Activated T-helper 17 cell treated with anti-CD3 and anti-CD28 coated beads, Interleukin-2, amount 50 U/mL, for 72 hours (primary cell): ENCODE measurements around the gene NUDT16L1. TPM values are rescaled to one million over a fixed set of nuclear protein-coding genes. Genes with fewer than 3 reads are reported as not detected.

Experiments used
- ATAC-seq: fragments of 150-1000 bp; cut with Tn5 transposase; replicated peaks from 2 replicates; pipeline ENCODE4 v1.10.0; 2021; ENCODE audit warnings: mild to moderate bottlenecking, moderate library complexity
- H3K27ac Mint-ChIP-seq: one replicate; pipeline ENCODE4 v1.8.0; 2022; ENCODE audit warnings: mixed read lengths
- H3K27me3 Mint-ChIP-seq: one replicate; pipeline ENCODE4 v1.8.0; 2022; ENCODE audit warnings: mixed read lengths
- H3K36me3 Mint-ChIP-seq: one replicate; pipeline ENCODE4 v1.8.0; 2022; ENCODE audit warnings: low read depth, mild to moderate bottlenecking, mixed read lengths
- H3K4me1 Mint-ChIP-seq: one replicate; pipeline ENCODE4 v1.8.0; 2022; ENCODE audit warnings: mixed read lengths
- H3K4me3 Mint-ChIP-seq: one replicate; pipeline ENCODE4 v1.8.0; 2022; ENCODE audit warnings: mild to moderate bottlenecking, mixed read lengths
- H3K9me3 Mint-ChIP-seq: one replicate; pipeline ENCODE4 v1.8.0; 2022; ENCODE audit warnings: mixed read lengths
- total RNA-seq, 2 donors: library from RNA; stranded (reverse); gene quantifications; one replicate each; pipeline ENCODE4 v1.2.3, GENCODE V29; 2022

Gene NUDT16L1
- total RNA-seq, 2 donors from 2014 or later: 16.8 to 28.7 TPM

DNA sequence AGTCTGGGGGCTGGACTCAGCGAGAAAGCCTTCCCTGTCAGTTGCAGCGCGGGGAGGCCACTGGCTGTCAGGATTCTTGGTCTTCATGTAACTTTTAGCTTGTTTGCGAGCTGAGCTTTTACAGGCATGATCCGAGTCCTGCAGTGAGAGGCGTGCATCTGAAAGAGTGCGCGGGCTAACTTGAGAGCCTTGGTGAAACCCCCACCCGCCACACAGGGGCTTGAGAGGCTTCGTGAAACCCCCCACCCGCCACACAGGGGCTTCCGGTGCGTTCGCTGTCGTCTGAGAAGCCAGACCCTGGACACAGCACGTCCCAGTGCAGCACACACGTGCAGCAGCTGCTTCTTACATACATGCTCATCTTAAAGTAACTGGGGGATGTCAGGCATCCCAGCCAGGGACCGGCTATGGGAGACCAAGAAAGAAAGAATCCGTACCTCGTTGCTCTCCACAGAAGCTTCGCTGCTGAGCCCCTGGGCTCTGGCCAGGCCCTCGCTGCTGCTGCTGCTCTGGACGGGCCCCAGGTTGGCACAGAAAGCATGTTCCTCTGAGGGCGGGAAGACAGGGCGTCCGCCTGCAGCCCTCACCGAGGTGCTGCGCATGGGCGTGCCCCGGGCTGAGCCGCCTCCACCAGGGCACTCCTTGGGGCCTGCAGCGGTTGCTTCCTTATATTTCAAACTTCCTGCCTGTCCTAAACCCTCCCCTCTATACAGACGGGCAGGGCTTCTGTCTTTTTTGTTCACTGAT, 7.8 kb downstream of the NUDT16L1 start:
- H3K36me3 Mint-ChIP-seq: peaks cover 54% of the 10 kb centered on the region
- no peaks in the 10 kb centered on the region for H3K9me3 Mint-ChIP-seq
- no peak for ATAC-seq
- no peaks in the 10 kb centered on the region for H3K4me1 Mint-ChIP-seq
- H3K27me3 Mint-ChIP-seq: no peaks in the 10 kb centered on the region
- H3K27ac Mint-ChIP-seq: no peak overlapping the region
- H3K4me3 Mint-ChIP-seq: no peak overlapping the region

DNA sequence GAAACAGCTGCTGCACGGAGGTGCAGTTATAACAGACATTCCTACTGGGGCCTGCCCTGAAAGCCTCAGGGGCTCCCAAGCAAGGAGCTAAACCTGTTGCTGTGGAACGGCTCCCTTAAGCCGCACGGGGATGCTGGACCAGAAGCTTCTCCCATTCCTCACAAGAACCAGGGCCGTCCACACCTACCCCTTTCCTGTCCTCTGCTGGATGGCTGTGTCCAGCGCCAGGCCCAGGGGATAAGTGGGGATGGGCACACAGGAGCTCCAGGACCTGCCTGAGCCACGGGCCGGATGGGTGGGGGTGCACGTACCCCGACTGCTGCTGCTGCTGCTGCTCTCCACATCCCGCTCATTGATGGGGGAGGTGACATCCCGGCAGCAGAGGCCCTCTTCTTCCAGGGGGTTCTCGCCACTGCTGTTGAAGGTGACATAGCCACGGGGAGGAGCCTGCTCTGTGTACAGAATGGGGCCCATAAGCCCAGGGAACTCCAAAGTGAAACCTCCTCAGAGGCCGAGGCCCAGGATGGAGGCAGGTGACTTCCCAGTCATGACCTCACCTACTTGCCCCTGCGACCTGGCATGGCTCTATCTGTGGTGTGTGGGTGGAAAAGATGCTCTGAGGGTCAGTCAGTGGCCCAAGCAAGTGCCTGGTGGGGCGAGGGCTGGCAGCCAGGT, 8.6 kb downstream of the NUDT16L1 start:
- Mint-ChIP-seq H3K27ac (no peak overlapping the region), H3K4me3 (no peak overlapping the region), H3K9me3 (no peaks in the 10 kb centered on the region), H3K36me3 (peaks cover 56% of the 10 kb centered on the region), H3K27me3 (no peaks in the 10 kb centered on the region), H3K4me1 (no peaks in the 10 kb centered on the region)
- no peak for ATAC-seq

DNA sequence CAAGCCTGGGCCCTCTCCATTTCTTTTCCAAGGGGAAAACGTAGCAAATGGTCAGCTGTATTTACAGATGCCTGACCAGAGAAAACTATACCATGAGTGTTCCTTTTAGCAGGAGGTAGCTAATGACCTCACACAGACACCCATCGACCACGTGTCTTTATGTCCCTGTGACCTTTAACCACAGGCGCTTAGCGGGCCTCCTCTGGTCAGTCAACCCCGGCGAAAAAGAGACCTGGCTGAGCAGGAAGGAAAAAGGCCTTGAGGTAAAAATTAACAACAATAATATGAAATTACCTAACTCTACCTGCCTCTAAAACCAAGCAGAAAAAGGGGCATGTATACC, 9.1 kb downstream of the NUDT16L1 start:
- H3K4me3 Mint-ChIP-seq: no peak overlapping the region
- no peak overlapping the region for H3K27ac Mint-ChIP-seq
- no peaks in the 10 kb centered on the region for H3K27me3 Mint-ChIP-seq
- no peaks in the 10 kb centered on the region for H3K4me1 Mint-ChIP-seq
- ATAC-seq: no peak
- peaks cover 57% of the 10 kb centered on the region for H3K36me3 Mint-ChIP-seq
- no peaks in the 10 kb centered on the region for H3K9me3 Mint-ChIP-seq

DNA sequence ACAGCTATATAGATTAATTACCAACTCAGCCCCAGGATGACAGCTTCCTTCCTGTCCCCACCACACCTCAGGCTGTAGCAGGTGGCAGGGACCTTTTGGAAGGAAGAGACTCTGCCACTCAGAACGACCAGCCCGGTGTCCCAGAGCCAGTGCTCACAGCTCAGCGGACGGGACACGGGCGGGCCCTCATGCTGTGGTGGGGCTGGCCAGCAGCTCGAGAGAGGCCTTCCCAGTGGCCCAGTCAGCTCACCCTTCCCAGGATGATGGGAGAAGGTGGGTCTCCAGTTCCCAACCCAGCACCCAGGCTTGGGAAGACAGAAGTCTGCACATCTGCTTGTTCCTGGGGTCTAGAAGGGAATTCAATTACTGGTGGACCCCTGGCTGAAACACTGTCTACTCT, 10.5 kb downstream of the NUDT16L1 start:
- H3K36me3 Mint-ChIP-seq: peaks cover 67% of the 10 kb centered on the region
- no peak overlapping the region for H3K27ac Mint-ChIP-seq
- H3K4me1 Mint-ChIP-seq: no peaks in the 10 kb centered on the region
- no peak overlapping the region for H3K4me3 Mint-ChIP-seq
- ATAC-seq: no peak
- no peaks in the 10 kb centered on the region for H3K27me3 Mint-ChIP-seq
- H3K9me3 Mint-ChIP-seq: no peaks in the 10 kb centered on the region

GRCh38 chr16:4704491-4704890, 11.1 kb downstream of the NUDT16L1 start:
- H3K9me3 Mint-ChIP-seq: no peaks in the 10 kb centered on the region
- no peak overlapping the region for H3K4me3 Mint-ChIP-seq
- H3K4me1 Mint-ChIP-seq: no peaks in the 10 kb centered on the region
- no peak overlapping the region for H3K27ac Mint-ChIP-seq
- ATAC-seq: no peak
- H3K27me3 Mint-ChIP-seq: no peaks in the 10 kb centered on the region
- H3K36me3 Mint-ChIP-seq: peaks cover 66% of the 10 kb centered on the region

GRCh38 chr16:4704913-4705312, 11.6 kb downstream of the NUDT16L1 start:
- Mint-ChIP-seq H3K27ac (no peak overlapping the region), H3K36me3 (peaks cover 66% of the 10 kb centered on the region), H3K4me1 (no peaks in the 10 kb centered on the region), H3K27me3 (no peaks in the 10 kb centered on the region), H3K4me3 (no peak overlapping the region), H3K9me3 (no peaks in the 10 kb centered on the region)
- ATAC-seq: no peak

DNA sequence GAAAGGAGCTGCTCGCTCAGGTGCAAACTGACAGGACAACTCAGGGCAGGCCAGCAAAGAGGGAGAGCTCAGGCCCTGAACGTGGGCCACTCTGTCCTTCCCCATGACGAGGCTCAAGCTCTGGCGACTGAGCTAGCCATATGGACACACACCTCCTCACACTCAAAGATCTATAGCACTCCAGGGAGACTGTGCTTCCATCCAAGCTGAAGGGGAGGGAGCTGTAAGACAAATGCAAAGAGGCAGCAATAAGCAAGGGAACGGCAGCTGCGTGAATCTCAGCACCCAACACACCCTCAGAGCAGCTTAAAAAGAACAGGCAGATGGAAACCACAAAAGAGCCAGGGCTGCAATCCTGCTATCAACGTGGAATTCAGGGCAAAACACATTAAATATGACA, 13.5 kb downstream of the NUDT16L1 start:
- H3K4me1 Mint-ChIP-seq: no peaks in the 10 kb centered on the region
- no peaks in the 10 kb centered on the region for H3K27me3 Mint-ChIP-seq
- no peaks in the 10 kb centered on the region for H3K9me3 Mint-ChIP-seq
- H3K27ac Mint-ChIP-seq: peak overlapping the region; percentile 44
- ATAC-seq: no peak
- H3K4me3 Mint-ChIP-seq: no peak overlapping the region
- H3K36me3 Mint-ChIP-seq: peaks cover 73% of the 10 kb centered on the region

- no peak for ATAC-seq
- H3K27ac Mint-ChIP-seq: no peak overlapping the region
- H3K4me1 Mint-ChIP-seq: no peaks in the 10 kb centered on the region
- no peak overlapping the region for H3K4me3 Mint-ChIP-seq
- no peaks in the 10 kb centered on the region for H3K27me3 Mint-ChIP-seq
- peaks cover 86% of the 10 kb centered on the region for H3K36me3 Mint-ChIP-seq
- no peaks in the 10 kb centered on the region for H3K9me3 Mint-ChIP-seq
These were observed 16.1 kb downstream of the NUDT16L1 start for GRCh38 chr16:4709481-4709880.

- H3K9me3 Mint-ChIP-seq: no peaks in the 10 kb centered on the region
- H3K36me3 Mint-ChIP-seq: peaks cover 60% of the 10 kb centered on the region
- no peaks in the 10 kb centered on the region for H3K27me3 Mint-ChIP-seq
- H3K27ac Mint-ChIP-seq: no peak overlapping the region
- no peak for ATAC-seq
- no peak overlapping the region for H3K4me3 Mint-ChIP-seq
- H3K4me1 Mint-ChIP-seq: no peaks in the 10 kb centered on the region
These were observed 20.5 kb downstream of the NUDT16L1 start for GRCh38 chr16:4713663-4714501.

- Mint-ChIP-seq H3K27ac (no peak overlapping the region), H3K4me1 (no peaks in the 10 kb centered on the region), H3K9me3 (no peaks in the 10 kb centered on the region), H3K27me3 (no peaks in the 10 kb centered on the region), H3K4me3 (no peak overlapping the region), H3K36me3 (peaks cover 51% of the 10 kb centered on the region)
- ATAC-seq: no peak
These were observed 21.6 kb downstream of the NUDT16L1 start for GRCh38 chr16:4714996-4715395.

GRCh38 chr16:4718466-4718865, 25.1 kb downstream of the NUDT16L1 start:
- peaks cover 43% of the 10 kb centered on the region for H3K36me3 Mint-ChIP-seq
- no peaks in the 10 kb centered on the region for H3K27me3 Mint-ChIP-seq
- H3K4me3 Mint-ChIP-seq: no peak overlapping the region
- no peaks in the 10 kb centered on the region for H3K4me1 Mint-ChIP-seq
- no peaks in the 10 kb centered on the region for H3K9me3 Mint-ChIP-seq
- peak overlapping the region; percentile 19 for H3K27ac Mint-ChIP-seq
- no peak for ATAC-seq

GRCh38 chr16:4723071-4723767, 29.9 kb downstream of the NUDT16L1 start:
- no peak for ATAC-seq
- no peaks in the 10 kb centered on the region for H3K27me3 Mint-ChIP-seq
- H3K36me3 Mint-ChIP-seq: peaks cover 39% of the 10 kb centered on the region
- no peak overlapping the region for H3K4me3 Mint-ChIP-seq
- H3K9me3 Mint-ChIP-seq: no peaks in the 10 kb centered on the region
- H3K4me1 Mint-ChIP-seq: no peaks in the 10 kb centered on the region
- no peak overlapping the region for H3K27ac Mint-ChIP-seq

DNA sequence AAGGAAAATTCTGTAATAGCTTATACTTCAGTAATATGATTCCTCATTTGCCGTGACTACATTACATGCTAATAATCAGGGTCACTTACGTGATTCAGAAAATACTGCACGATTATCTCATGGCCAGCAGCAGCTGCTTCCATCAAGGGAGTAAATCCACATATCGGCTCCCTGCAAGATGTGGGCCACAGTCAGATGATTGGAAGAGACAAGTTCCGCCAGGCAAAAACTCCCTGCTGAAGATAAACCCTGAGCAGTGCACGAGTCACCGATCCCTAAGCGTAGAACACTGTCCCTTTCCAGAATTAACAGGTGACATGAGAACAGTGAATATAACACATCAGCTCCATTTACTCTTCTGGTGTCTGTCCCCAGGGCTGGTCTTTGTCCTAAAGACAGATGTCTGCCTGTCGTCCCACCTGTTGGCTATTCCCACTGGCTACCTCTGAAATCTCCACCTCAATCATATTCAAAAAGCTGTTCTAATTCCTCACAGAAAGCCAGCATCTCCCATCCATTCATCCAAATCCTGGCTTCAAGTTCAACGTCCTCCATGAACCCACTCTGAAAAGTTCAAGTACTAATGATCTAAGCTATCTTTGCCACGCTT, 31.4 kb downstream of the NUDT16L1 start:
- no peak for ATAC-seq
- Mint-ChIP-seq H3K4me1 (no peaks in the 10 kb centered on the region), H3K9me3 (no peaks in the 10 kb centered on the region), H3K27me3 (no peaks in the 10 kb centered on the region), H3K36me3 (peaks cover 55% of the 10 kb centered on the region), H3K27ac (no peak overlapping the region), H3K4me3 (no peak overlapping the region)

- Mint-ChIP-seq H3K27ac (no peak overlapping the region), H3K4me3 (no peak overlapping the region), H3K4me1 (no peaks in the 10 kb centered on the region), H3K27me3 (no peaks in the 10 kb centered on the region), H3K36me3 (peaks cover 63% of the 10 kb centered on the region), H3K9me3 (no peaks in the 10 kb centered on the region)
- no peak for ATAC-seq
These were observed 33.3 kb downstream of the NUDT16L1 start for GRCh38 chr16:4726616-4727015.
